CD4-positive, alpha-beta T cell treated with Interferon gamma for 1 hour (primary cell): ENCODE data around the gene RELA.

Source experiments
- DNase-seq: peaks from one replicate; pipeline ENCODE4 v3.0.0-alpha.2; 2020

Gene RELA

DNA sequence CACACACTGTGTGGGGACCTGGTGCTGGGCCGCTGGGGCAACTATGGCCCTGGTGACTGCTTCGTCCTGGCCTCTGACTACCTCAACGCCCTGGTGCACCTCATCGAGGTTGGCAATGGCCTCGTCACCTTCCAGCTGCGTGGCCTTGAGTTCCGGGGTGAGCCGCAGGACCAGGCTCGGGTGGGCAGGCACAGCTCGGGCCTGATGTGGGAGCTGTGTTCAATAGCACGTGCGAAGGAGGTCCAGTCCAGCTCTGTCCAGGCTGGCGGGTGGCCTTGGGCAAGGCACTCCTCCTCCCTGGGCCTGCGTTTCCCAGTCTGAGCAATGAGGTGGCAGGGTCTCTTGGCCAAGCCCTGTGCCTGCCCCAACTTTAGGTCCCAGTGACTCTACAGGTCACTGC lies 33.1 kb downstream of the RELA start:
- no peak for DNase-seq

GRCh38 chr11:65627202-65627601 lies 35.5 kb downstream of the RELA start:
- no peak for DNase-seq

DNA sequence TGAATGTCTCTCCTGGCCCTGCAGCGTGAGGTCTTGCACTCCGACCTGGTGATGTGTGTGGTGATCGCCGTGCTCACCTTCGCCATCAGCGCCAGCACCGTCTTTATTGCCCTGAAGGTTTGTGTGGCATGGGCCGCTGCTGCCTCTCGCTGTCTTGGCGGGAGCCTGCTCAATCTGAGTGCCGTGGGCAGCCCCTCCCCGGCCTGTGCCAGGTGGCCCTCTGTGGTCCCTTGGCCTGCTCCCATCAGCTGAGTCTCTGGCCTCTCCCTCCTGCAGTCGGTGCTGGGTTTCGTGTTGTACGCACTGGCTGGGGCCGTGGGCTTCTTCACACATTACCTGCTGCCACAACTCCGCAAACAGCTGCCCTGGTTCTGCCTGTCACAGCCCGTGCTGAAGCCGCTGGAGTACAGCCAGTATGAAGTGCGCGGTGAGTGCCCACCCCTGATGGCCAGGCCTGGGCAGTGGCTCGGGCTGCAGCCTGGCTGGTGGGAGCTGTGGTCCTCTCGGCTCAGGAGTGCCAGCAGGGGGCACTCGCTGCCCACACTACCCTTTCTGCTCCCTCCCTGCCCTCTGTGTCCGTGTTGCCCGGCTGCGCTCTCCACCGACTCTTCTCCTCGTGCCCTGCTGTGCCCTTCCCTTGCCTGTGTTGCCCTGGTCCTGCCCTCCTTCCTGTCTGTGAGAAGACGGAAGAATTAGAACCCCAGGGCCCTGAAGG lies 36.9 kb downstream of the RELA start:
- peak; percentile 71 for DNase-seq

- no peak for DNase-seq
Observed at GRCh38 chr11:65624931-65625627, 37.6 kb downstream of the RELA start.

GRCh38 chr11:65623852-65624616 lies 38.7 kb downstream of the RELA start:
- no peak for DNase-seq

- DNase-seq: no peak
Observed at GRCh38 chr11:65623177-65623576, 39.5 kb downstream of the RELA start.

- DNase-seq: no peak
Observed at GRCh38 chr11:65622011-65622410, 40.7 kb downstream of the RELA start.

DNA sequence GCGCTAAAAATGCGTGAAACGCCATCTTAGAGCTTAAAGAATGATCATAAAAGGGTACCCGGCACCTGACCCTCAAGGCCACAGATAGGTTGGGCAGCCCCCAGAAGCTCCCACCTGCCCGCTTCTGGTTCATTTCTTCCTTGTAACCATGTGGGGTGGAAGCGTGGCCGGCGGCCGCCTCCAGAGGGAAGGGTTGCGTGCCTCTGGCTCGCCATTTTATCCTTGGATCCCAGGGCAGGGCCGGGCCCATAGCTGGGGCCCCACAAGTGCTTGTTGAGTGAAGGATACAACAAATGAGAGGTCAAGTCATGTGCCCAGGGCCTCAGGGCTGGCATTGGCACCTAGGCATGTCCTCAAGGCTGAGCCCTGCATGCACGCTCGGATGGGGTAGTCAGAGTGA lies 41.3 kb downstream of the RELA start:
- DNase-seq: no peak

GRCh38 chr11:65620666-65621065 lies 42.0 kb downstream of the RELA start:
- DNase-seq: no peak

- DNase-seq: no peak
Observed at GRCh38 chr11:65619281-65619928, 43.3 kb downstream of the RELA start.

- DNase-seq: no peak
Observed at GRCh38 chr11:65618763-65619162, 44.0 kb downstream of the RELA start.

GRCh38 chr11:65617990-65618751 lies 44.5 kb downstream of the RELA start:
- no peak for DNase-seq

GRCh38 chr11:65617136-65617850 lies 45.4 kb downstream of the RELA start:
- no peak for DNase-seq

- no peak for DNase-seq
Observed at GRCh38 chr11:65616575-65617001, 46.1 kb downstream of the RELA start.

- DNase-seq: peak; percentile 43
Observed at GRCh38 chr11:65615950-65616574, 46.7 kb downstream of the RELA start.

- DNase-seq: peak; percentile 100
Observed at GRCh38 chr11:65615229-65615949, 47.3 kb downstream of the RELA start, which contains the start of gene PCNX3. Gene PCNX3, plus strand, starts transcription at chr11:65615776. Its CDS starts 536 bp downstream, at chr11:65616312.

DNA sequence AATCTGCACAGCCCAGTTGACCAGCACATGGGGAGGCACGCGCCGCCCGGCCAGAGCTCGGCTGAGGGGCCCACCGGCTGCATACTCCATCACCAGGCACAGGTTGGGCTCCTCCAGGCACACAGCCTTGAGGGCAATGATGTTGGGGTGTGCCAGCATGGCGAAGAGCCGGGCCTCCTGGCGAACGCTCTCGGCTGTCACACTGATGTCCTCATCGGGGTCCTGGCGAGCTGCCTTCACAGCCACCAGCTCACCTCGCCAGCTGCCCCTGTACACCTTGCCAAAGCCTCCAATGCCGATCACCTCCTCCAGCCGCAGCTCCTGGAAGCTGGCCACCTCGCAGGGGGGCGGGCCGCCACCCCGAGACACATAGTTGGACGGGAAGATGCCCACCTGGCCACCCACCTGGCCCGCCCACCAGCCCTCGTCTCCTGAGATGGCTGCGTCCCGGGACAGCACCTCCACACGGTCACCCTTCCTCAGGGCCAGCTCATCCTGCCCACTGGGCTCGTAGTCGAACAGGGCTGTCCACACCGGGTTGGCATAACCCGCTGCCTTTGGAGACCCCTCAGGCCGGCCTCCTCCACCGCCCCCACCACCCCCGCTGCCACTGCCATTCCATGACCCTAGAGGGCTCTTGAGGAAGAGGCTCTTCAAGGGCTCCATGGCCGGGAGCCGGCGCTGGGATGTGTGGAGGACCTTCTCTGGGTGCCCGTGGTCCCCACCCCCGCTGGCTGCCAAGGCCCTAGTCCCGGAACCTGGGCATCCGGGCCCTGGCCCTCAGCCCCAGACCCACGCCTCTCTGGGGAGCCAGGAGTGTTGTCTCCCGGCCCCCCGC lies 49.4 kb downstream of the RELA start:
- DNase-seq: no peak

DNA sequence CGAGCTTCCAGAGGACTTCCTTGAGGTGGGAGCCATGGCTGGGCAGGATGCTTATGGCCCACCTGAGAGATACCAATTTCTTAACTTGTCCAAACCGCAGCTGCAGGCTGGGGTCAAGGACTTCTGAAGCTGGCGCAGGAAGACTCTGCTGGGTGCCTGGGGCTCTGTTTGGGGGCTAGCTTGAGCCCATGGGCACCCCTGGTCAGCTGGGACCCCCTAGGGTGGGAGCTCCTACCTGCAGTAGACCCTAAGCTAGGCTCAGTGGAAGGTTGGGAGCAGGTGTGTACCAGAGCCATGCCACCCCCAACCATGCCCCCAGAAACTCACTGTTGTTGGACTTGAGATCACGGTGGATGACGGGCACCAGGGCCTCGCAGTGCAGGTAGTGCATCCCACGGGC lies 50.0 kb downstream of the RELA start:
- DNase-seq: no peak
